GM12864 (cell line): ENCODE measurements around the gene TUBGCP3.

Experiments
- DNase-seq: peaks from one replicate; pipeline ENCODE4 v3.0.0-alpha.2; 2011; ENCODE audit warnings: low read depth
- H3K4me3 ChIP-seq: 2 replicates; pipeline ENCODE4 v1.5.1; 2011; ENCODE audit warnings: mild to moderate bottlenecking, low read depth, low read length, control low read depth
- TF ChIP-seq, protein P1 (sequence below): IDR thresholded peaks from 2 replicates; pipeline ENCODE4 v1.5.1; 2011; ENCODE audit warnings: low read depth, mild to moderate bottlenecking, moderate library complexity, low read length, control low read depth, inconsistent platforms; ENCODE audit errors: missing control alignments

Gene TUBGCP3

DNA sequence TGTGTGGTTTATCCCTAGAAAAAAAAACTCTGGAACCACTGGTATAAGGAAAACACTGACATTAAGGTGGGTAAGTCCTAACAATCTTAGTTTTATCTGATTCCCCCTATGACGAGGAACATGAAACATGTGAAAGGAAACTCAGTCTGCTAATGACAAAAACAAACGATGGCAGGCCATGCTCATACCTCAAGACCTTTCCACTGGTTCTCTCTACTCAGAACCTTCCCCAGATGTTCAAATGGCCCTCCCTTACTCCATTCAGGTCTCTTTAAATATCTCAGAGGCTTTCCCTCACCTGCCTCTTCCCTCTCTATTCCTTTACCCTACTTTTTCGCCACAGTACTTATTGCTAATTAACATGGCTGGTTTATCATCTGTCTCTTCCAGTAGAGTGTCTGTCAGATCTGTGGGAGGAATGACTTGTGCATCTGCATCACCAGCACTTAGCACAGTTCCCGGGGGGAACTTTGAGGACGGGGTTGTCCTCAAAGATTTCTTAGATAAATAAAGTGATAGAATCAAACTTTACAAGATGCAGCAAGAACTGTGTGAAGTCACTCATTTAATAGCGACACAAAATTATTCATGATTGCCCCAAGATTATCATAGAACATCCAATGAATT lies 1.5 kb downstream of the TUBGCP3 start:
- peak overlapping the region; percentile 90 for H3K4me3 ChIP-seq
- TF ChIP-seq, protein P1, sequence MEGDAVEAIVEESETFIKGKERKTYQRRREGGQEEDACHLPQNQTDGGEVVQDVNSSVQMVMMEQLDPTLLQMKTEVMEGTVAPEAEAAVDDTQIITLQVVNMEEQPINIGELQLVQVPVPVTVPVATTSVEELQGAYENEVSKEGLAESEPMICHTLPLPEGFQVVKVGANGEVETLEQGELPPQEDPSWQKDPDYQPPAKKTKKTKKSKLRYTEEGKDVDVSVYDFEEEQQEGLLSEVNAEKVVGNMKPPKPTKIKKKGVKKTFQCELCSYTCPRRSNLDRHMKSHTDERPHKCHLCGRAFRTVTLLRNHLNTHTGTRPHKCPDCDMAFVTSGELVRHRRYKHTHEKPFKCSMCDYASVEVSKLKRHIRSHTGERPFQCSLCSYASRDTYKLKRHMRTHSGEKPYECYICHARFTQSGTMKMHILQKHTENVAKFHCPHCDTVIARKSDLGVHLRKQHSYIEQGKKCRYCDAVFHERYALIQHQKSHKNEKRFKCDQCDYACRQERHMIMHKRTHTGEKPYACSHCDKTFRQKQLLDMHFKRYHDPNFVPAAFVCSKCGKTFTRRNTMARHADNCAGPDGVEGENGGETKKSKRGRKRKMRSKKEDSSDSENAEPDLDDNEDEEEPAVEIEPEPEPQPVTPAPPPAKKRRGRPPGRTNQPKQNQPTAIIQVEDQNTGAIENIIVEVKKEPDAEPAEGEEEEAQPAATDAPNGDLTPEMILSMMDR = no peak
- no peak for DNase-seq

DNA sequence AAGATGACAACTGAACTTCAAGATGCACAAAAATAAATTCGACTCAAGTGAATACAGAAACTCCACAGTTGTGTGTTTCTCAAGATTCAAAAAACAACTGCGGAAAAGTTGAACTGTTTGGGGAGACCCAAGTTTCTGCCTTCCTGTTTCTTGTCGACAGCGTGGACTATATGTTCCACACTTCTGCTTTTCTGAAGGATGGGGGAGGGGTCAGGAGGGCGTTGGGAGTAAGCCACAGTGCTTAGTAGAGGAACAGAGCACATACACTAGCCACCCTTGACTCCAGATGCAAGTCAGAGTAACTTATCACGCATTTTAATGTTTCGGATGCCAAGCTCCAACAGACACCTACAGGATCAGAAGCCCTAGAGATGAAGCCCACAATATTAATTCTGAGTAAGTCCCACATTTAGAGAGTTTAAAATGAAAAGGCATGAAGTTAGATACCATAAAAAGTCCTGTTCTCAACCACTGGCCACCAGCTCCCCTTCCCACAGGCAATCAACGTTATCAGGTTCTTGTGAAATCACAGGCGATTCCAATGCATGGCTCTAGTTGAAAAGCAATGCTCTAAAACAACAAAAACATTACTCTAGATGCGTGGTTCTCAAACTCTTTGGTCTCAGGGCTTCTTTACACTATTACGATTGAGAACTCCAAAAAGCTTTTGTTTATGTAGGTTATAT lies 4.2 kb downstream of the TUBGCP3 start:
- TF ChIP-seq, protein P1 = no peak
- H3K4me3 ChIP-seq = 0 out of 2 replicates have a peak overlapping the region, but pooled peaks have one; percentile 3

DNA sequence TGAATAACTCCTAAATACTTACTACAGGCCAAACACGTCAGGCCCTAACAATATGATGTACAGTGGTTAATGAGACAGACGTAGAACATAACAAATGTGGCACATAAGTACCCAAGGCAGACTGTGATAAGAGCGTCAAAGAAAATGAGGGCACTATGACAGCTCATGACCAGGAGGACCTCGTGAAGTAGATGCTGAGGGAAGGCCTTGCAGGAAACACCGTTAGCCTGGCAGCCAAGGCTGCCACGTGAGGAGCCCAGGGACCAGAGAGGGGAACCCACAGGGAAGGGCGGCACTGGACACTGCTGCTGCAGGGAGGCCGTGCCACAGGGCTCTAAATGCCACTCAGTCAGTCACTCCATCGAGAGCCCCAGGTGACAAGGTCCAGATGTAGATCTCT lies 5.7 kb downstream of the TUBGCP3 start:
- TF ChIP-seq, protein P1 = no peak
- DNase-seq = no peak
- H3K4me3 ChIP-seq = no peak overlapping the region

More for the DNA sequence above, 4.2 kb downstream of the TUBGCP3 start:
- DNase-seq = peak; percentile 59

DNA sequence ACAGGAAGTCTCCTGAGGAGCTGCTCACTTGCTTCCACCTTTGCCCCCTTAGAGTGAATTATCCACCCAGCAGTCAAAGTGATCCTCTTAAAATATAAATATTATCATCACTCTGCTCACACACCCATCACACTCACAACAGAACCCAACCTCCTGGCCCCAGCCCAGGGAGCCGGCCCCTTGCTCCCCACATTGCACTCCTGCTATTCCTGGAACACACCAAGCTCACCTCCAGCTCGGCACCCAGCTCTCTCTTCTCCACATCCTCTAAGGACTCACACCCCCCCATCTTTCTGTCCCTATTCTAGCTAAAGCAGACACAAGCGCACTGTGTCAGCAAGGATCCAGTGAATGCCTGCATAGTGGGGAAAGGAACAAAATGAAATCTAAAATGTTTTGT lies 7.0 kb downstream of the TUBGCP3 start:
- TF ChIP-seq, protein P1 = no peak
- DNase-seq = no peak
- no peak overlapping the region for H3K4me3 ChIP-seq

DNA sequence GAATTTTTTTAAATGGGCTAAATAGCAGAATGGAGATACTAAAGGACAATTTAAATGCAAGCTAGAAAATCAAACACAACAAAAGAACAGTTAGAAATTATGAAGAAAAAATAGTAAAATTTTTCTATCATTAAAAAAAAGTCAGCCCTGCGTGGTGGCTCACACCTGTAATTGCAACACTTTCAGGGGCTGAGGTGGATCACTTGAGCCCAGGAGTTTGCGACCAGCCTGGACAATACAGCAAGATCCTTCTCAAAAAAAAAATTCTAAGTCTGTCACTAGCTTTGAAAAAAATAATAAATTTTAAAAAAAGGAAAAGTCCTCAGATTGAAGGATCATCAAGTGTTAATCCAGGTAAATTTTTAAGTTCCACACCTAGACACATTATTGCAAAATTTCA lies 7.7 kb downstream of the TUBGCP3 start:
- TF ChIP-seq, protein P1 = no peak
- H3K4me3 ChIP-seq = no peak overlapping the region
- DNase-seq = no peak

DNA sequence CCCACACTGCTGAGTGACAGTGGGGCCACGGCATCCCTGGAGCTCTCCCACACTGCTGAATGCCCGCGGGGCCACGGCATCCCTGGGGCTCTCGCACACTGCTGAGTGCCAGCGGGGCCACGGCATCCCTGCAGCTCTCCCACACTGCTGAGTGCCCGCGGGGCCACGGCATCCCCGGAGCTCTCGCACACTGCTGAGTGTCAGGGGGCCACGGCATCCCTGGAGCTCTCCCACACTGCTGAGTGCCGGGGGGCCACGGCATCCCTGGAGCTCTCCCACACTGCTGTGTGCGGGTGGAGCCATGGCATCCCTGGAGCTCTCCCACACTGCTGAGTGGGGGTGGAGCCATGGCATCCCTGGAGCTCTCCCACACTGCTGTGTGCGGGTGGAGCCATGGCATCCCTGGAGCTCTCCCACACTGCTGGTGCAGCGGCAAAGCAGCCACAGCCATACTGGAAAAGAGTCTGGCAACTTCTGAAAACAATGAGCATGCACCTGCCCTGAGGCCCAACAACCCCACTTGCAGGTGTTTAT lies 8.6 kb downstream of the TUBGCP3 start:
- no peak for DNase-seq
- TF ChIP-seq, protein P1 = no peak
- no peak overlapping the region for H3K4me3 ChIP-seq
